Right lobe of liver (tissue), 4 donors: ENCODE measurements around the gene NCAPD3.

ENCODE experiments used
- CTCF ChIP-seq, 4 donors: fragments of 200-600 bp in 3 of 4; fragments of 450-650 bp in 1 of 4; IDR thresholded peaks; one replicate each; pipeline versions ENCODE4 v1.5.1 to v1.8.0; 2016 to 2022; ENCODE audit warnings: antibody characterized with exemption in 4 of 4, mild to moderate bottlenecking in 2 of 4
- POLR2A ChIP-seq: fragments of 450-650 bp; IDR thresholded peaks from one replicate; pipeline ENCODE4 v1.6.1; 2017; ENCODE audit warnings: antibody characterized with exemption, mild to moderate bottlenecking
- donor health status: DM: no; HTN: no; CAD: no.
- donor health status: DM: no; HTN: no; CAD: no.
- donor health status: DM: no; HTN: yes; CAD: no.

GRCh38 chr11:134120143-134120850 is 103.5 kb downstream of the NCAPD3 start:
- TF ChIP-seq CTCF (IDR thresholded peaks at IDR 0.05) (no peak), POLR2A (no peak)
